Measurements from ENCODE around the gene ATP8A2. TPM values are rescaled to one million over a fixed set of nuclear protein-coding genes. Genes with fewer than 3 reads are reported as not detected.

ATP8A2 gene
- total and polyA plus RNA-seq, 7 donors = under 0.01 to 2.2 (median 1.2) TPM; not detected in 1

DNA sequence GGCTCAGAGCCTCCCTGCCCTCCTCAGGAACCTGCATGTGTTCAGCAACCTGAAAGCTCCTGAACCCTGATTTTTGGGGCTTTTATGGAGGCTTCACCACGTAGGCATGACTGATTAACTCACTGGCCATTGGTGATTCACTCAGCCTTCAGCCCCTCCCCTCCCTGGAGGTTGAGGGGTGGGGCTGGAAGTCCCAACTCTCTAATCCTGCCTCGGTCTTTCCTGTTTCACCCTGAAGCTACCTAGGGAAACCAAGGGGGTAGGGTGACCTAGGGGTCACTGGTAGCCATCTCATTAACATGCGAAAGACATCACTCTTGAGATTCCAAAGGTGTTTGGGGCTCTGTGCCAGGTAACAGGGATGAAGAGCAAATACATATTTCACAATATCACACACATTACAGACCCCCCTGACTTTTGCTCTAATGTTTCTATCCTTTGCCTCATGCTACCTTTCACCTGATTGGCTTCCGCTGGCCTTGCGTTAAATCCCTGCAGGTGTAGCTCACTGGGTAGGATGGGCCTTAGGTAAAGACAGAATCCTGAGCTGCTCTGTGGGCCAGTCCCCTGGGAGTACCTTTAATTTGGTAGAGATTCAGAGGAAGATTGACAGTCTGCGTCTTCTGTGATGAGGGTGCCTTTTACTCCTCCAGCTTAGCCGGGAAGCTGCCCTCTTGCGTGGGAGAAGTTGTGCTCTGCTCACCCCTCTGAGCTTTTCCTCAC is 260.6 kb downstream of the ATP8A2 start:
- Histone ChIP-seq H3K27ac (no peak overlapping the region), H3K36me3 (no peaks in the 10 kb centered on the region), H3K4me1 (no peaks in the 10 kb centered on the region), H3K9me3 (no peaks in the 10 kb centered on the region), H3K27me3 (no peaks in the 10 kb centered on the region), H3K4me3 (no peak overlapping the region)
- no peak for TF ChIP-seq EP300 (IDR thresholded peaks at IDR 0.05)
- no peak for TF ChIP-seq POLR2AphosphoS5 (IDR thresholded peaks at IDR 0.05)
- TF ChIP-seq, protein P1, sequence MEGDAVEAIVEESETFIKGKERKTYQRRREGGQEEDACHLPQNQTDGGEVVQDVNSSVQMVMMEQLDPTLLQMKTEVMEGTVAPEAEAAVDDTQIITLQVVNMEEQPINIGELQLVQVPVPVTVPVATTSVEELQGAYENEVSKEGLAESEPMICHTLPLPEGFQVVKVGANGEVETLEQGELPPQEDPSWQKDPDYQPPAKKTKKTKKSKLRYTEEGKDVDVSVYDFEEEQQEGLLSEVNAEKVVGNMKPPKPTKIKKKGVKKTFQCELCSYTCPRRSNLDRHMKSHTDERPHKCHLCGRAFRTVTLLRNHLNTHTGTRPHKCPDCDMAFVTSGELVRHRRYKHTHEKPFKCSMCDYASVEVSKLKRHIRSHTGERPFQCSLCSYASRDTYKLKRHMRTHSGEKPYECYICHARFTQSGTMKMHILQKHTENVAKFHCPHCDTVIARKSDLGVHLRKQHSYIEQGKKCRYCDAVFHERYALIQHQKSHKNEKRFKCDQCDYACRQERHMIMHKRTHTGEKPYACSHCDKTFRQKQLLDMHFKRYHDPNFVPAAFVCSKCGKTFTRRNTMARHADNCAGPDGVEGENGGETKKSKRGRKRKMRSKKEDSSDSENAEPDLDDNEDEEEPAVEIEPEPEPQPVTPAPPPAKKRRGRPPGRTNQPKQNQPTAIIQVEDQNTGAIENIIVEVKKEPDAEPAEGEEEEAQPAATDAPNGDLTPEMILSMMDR (IDR thresholded peaks at IDR 0.05) = no peak
- TF ChIP-seq POLR2A (IDR thresholded peaks at IDR 0.05) = no peak
- no peak for DNase-seq
- 67 to 74% methylated on average over 8 of the region's 8 CpGs for WGBS, 2 donors
- intact Hi-C loops (cut with DNase I) = no loop called here

DNA sequence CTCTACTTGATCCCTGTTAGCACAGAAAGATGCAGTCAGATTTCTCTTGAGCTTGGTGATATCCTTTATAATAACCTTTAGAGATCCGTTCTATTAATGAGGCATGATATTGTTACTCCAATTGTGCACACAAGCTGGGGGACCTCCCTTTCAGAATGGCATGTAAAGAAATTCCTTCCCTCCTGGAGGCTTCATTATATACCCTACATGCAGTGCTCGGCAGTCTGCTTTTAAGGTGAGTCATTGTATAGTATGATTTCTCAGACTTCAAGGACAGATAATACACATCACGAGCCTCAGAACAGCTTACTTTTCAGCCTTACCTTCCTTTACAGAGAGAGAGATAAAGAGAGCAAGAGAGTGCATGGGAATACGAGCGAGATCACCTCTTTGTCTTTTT is 261.3 kb downstream of the ATP8A2 start:
- H3K9me3 ChIP-seq = no peaks in the 10 kb centered on the region
- no peaks in the 10 kb centered on the region for H3K27me3 ChIP-seq
- intact Hi-C loops (cut with DNase I) = no loop called here
- no peak for TF ChIP-seq EP300 (IDR thresholded peaks at IDR 0.05)
- no peaks in the 10 kb centered on the region for H3K36me3 ChIP-seq
- H3K27ac ChIP-seq = no peak overlapping the region
- H3K4me3 ChIP-seq = no peak overlapping the region
- H3K4me1 ChIP-seq = no peaks in the 10 kb centered on the region
- WGBS, 2 donors = 49 to 79% methylated on average over 5 of the region's 5 CpGs
- DNase-seq = no peak

GRCh38 chr13:25645681-25646080 is 273.9 kb downstream of the ATP8A2 start:
- H3K9me3 ChIP-seq = peaks cover 0 to 6% (median 0%) of the 10 kb centered on the region in 4 donors
- no peak overlapping the region for H3K4me3 ChIP-seq
- H3K27me3 ChIP-seq = no peaks in the 10 kb centered on the region
- H3K36me3 ChIP-seq = no peaks in the 10 kb centered on the region
- intact Hi-C loops (cut with DNase I) = no loop called here
- H3K27ac ChIP-seq = no peak overlapping the region
- no peaks in the 10 kb centered on the region for H3K4me1 ChIP-seq
- 89 to 97% methylated on average over 1 of the region's 1 CpG for WGBS, 2 donors
- DNase-seq = no peak
- TF ChIP-seq EP300 (IDR thresholded peaks at IDR 0.05) = no peak

- no peak for DNase-seq
- H3K36me3 ChIP-seq = no peaks in the 10 kb centered on the region
- H3K4me1 ChIP-seq = no peaks in the 10 kb centered on the region
- peaks cover 0 to 6% (median 0%) of the 10 kb centered on the region in 4 donors for H3K9me3 ChIP-seq
- no peaks in the 10 kb centered on the region for H3K27me3 ChIP-seq
- H3K4me3 ChIP-seq = no peak overlapping the region
- no peak for TF ChIP-seq POLR2AphosphoS5 (IDR thresholded peaks at IDR 0.05)
- TF ChIP-seq POLR2A (IDR thresholded peaks at IDR 0.05) = no peak
- TF ChIP-seq EP300 (IDR thresholded peaks at IDR 0.05) = no peak
- 17 to 73% methylated on average over 1 of the region's 1 CpG for WGBS, 2 donors
- no peak overlapping the region for H3K27ac ChIP-seq
- intact Hi-C loops (cut with DNase I) = no loop called here
Measured at GRCh38 chr13:25649001-25649633, 277.3 kb downstream of the ATP8A2 start.

DNA sequence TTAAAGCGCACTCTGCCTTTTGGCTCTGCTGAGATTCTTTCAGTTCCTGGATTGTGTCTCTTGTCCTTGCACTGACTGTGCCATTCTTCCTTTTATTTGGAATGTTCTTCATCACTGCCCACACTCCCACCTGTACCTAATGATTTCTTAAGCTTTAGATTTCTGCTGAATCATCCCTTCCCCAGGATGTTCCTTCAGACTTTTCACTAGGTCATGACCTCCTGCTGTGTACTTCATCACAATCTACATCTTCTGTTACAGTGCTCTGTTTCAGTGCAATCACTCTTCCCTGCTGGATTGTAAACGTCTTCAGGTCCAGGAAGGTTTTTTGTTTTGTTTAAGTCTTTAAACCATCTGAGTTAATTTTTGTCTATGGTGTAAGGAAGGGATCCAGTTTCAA is 281.0 kb downstream of the ATP8A2 start:
- DNase-seq = no peak
- Histone ChIP-seq H3K4me1 (no peaks in the 10 kb centered on the region), H3K4me3 (no peak overlapping the region), H3K27me3 (no peaks in the 10 kb centered on the region), H3K9me3 (peaks cover 0 to under 1% (median 0%) of the 10 kb centered on the region in 4 donors), H3K36me3 (no peaks in the 10 kb centered on the region), H3K27ac (no peak overlapping the region)
- intact Hi-C loops (cut with DNase I) = no loop called here
- TF ChIP-seq, protein P1 (IDR thresholded peaks at IDR 0.05) = no peak
- TF ChIP-seq POLR2AphosphoS5 (IDR thresholded peaks at IDR 0.05) (no peak), EP300 (IDR thresholded peaks at IDR 0.05) (no peak), POLR2A (IDR thresholded peaks at IDR 0.05) (no peak)
- WGBS, 2 donors = 32 to 60% methylated on average over 2 of the region's 2 CpGs

- H3K27ac ChIP-seq = no peak overlapping the region
- DNase-seq = no peak
- WGBS, 2 donors = 80 to 90% methylated on average over 4 of the region's 4 CpGs
- H3K9me3 ChIP-seq = no peaks in the 10 kb centered on the region
- no peaks in the 10 kb centered on the region for H3K27me3 ChIP-seq
- intact Hi-C loops (cut with DNase I) = no loop called here
- H3K4me3 ChIP-seq = no peak overlapping the region
- H3K4me1 ChIP-seq = no peaks in the 10 kb centered on the region
- no peak for TF ChIP-seq EP300 (IDR thresholded peaks at IDR 0.05)
- no peak for TF ChIP-seq POLR2AphosphoS5 (IDR thresholded peaks at IDR 0.05)
- TF ChIP-seq, protein P1 (IDR thresholded peaks at IDR 0.05) = no peak
- TF ChIP-seq POLR2A (IDR thresholded peaks at IDR 0.05) = no peak
- H3K36me3 ChIP-seq = no peaks in the 10 kb centered on the region
Measured at GRCh38 chr13:25654322-25654721, 282.5 kb downstream of the ATP8A2 start.
